GM12875 (cell line): ENCODE data around the gene MMP2.

Experiments
- H3K4me3 ChIP-seq: one replicate; pipeline ENCODE4 v1.5.1; 2011; ENCODE audit warnings: low read depth, low read length, control low read depth
- CTCF ChIP-seq: IDR thresholded peaks from 2 replicates; pipeline ENCODE4 v1.5.1; 2011; ENCODE audit warnings: low read depth, mild to moderate bottlenecking, control low read depth, inconsistent platforms, low read length, moderate library complexity, borderline replicate concordance; ENCODE audit not compliant: insufficient read depth

Gene MMP2

GRCh38 chr16:55438281-55438680, 40.7 kb upstream of the MMP2 start:
- no peak for TF ChIP-seq CTCF
- H3K4me3 ChIP-seq = no peak overlapping the region

- no peak for TF ChIP-seq CTCF
- no peak overlapping the region for H3K4me3 ChIP-seq
Measured at GRCh38 chr16:55439101-55439690, 39.8 kb upstream of the MMP2 start.

GRCh38 chr16:55443434-55444346, 35.3 kb upstream of the MMP2 start:
- H3K4me3 ChIP-seq = no peak overlapping the region
- no peak for TF ChIP-seq CTCF

- H3K4me3 ChIP-seq = no peak overlapping the region
- no peak for TF ChIP-seq CTCF
Measured at GRCh38 chr16:55444754-55445485, 34.1 kb upstream of the MMP2 start.

- TF ChIP-seq CTCF = no peak
- H3K4me3 ChIP-seq = no peak overlapping the region
Measured at GRCh38 chr16:55447231-55447630, 31.8 kb upstream of the MMP2 start.

DNA sequence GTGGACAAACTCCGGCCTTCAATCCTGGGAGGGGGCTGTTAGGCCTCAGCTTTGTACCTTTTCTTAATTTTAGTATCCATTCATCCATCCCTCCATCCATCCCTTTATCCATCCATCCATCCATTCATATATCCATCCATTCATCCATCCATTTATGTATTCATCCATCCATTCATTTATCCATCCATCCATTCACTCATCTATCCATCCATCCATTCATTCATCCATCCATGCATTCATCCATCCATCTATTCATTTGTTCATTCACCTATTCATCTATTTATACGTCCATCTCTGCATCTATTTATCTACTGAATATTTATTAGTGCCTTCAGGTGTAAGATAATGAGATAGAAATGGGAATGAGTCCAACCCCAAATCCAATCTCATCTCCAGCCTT, 26.0 kb upstream of the MMP2 start:
- no peak overlapping the region for H3K4me3 ChIP-seq
- TF ChIP-seq CTCF = no peak

DNA sequence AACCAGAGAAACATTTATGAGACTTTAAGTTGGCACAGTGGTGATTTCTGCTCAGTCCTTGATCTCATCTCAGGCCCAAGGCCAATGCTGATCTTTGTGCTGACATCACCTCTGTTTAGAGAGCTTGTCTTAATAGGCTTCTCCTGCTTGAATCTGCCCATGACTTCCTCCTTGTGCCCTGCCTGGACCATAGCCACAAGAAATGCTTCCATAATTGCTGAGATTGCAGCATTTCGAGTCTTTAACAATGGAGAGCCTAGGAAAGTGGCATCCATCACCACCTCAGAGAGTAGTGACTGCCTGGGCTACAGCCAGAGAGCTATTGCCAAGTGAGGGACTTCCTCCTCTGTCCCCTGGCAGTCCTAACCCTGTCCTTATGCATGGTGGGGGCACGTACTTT, 25.1 kb upstream of the MMP2 start:
- TF ChIP-seq CTCF = no peak
- H3K4me3 ChIP-seq = no peak overlapping the region
